Omental fat pad (tissue), 4 donors: ENCODE measurements around the gene PPP3CA. TPM values are rescaled to one million over a fixed set of nuclear protein-coding genes. Genes with fewer than 3 reads are reported as not detected.

ENCODE experiments used
- ATAC-seq: fragments of 150-250 bp; one replicate; pipeline ENCODE4 v1.9.1; 2016; ENCODE audit warnings: mild to moderate bottlenecking, moderate library complexity; ENCODE audit not compliant: low FRiP score
- DNase-seq: peaks from one replicate; pipeline ENCODE4 v3.0.0-alpha.2; 2019; ENCODE audit warnings: low spot score
- CTCF ChIP-seq, 3 donors: fragments of 450-650 bp; IDR thresholded peaks; one replicate each; pipeline ENCODE4 v1.5.1; 2016 to 2017; ENCODE audit warnings: antibody characterized with exemption in 3 of 3, mild to moderate bottlenecking in 3 of 3, moderate library complexity in 2 of 3
- total RNA-seq, 4 donors: library from RNA; depleted of rRNA; stranded (reverse); fragments of >200 nt; gene quantifications; one replicate each; pipeline ENCODE4 v1.1.0, GENCODE V29; 2016

The PPP3CA gene
- total RNA-seq, 4 donors from 2014 or later: 29.8 to 56.6 (median 35.3) TPM

DNA sequence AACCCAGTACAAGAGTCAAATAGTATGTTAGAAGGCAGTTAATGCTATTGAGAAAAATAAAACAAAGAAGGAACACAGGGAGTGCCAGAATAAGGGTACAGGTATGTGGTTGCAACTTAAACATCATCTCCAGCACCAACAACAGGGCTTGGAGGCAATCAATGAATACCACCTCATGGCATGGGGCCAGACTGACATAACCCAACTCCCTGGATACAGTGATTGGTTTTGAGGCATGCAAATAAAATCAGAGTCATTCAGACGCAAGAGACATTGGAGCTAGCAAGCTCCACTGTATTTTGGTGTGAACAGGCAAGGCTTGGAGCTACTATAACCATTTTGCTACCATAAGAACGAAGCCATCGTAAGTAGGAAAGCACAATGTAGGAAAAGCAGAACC is 56.7 kb downstream of the PPP3CA start:
- no peak for TF ChIP-seq CTCF (IDR thresholded peaks at IDR 0.05)
- DNase-seq: no peak
- no peak for ATAC-seq

- no peak for TF ChIP-seq CTCF (IDR thresholded peaks at IDR 0.05)
- no peak for ATAC-seq
- DNase-seq: no peak
These were observed 58.0 kb downstream of the PPP3CA start for GRCh38 chr4:101289306-101289705.

GRCh38 chr4:101288365-101289145 is 58.8 kb downstream of the PPP3CA start:
- DNase-seq: no peak
- no peak for TF ChIP-seq CTCF (IDR thresholded peaks at IDR 0.05)
- ATAC-seq: no peak

GRCh38 chr4:101287324-101287723 is 60.0 kb downstream of the PPP3CA start:
- ATAC-seq (no peak), DNase-seq (no peak)
- TF ChIP-seq CTCF (IDR thresholded peaks at IDR 0.05): no peak

DNA sequence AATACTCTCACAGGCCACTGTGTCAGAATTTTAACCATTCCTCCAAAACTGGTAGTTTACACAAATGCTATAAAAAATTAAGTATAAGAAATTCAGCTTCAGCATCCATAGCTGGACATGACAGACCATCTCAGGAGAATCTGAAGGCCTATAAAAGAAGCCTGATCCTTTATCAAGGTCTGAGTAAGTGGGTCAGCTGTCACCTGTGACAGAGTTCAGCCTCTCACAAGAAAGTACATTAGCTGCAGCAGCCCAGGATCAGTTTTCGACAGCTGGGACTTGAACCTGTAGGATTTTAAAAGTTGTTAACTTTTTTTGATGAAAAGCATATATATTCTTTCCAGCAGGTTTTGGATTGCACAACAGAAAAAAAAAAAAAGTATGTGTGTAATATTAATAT is 60.7 kb downstream of the PPP3CA start:
- ATAC-seq: no peak
- no peak for DNase-seq
- no peak for TF ChIP-seq CTCF (IDR thresholded peaks at IDR 0.05)

DNA sequence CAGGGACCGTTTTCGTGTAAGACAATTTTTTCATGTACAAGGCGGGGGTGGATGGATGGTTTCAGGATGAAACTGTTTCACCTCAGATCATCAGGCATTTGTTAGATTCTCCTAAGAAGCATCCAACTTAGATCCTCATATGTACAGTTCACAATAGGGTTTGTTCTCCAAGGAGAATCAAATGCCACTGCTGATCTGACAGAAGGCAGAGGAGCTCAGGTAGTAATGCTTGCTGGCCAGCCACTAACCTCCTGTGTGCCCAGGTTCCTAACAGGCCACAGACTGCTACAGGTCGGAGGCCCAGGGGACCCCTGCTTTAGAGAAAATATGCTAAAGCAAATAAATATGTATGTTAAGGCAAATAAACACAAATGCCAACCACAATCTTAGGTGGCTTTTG is 61.3 kb downstream of the PPP3CA start:
- ATAC-seq: no peak
- TF ChIP-seq CTCF (IDR thresholded peaks at IDR 0.05): no peak
- DNase-seq: no peak

- no peak for DNase-seq
- ATAC-seq: no peak
- TF ChIP-seq CTCF (IDR thresholded peaks at IDR 0.05): no peak
These were observed 62.8 kb downstream of the PPP3CA start for GRCh38 chr4:101284546-101284945.
